Ovary (tissue), 3 donors: ENCODE data around the gene PPM1D.

Source experiments
- EP300 ChIP-seq: sonication (generic); formaldehyde crosslinking; IDR thresholded peaks from one replicate; pipeline ENCODE4 v1.6.1; 2017; ENCODE audit warnings: antibody characterized with exemption
- POLR2A ChIP-seq: fragments of 450-650 bp; IDR thresholded peaks from one replicate; pipeline ENCODE4 v1.6.1; 2017; ENCODE audit warnings: antibody characterized with exemption, mild to moderate bottlenecking, moderate library complexity
- TF ChIP-seq, protein P1 (sequence below), 3 donors: fragments of 450-650 bp in 2 of 3; fragments of 200-600 bp in 1 of 3; IDR thresholded peaks; one replicate each; pipeline versions ENCODE4 v1.5.1 to v1.8.0; 2016 to 2022; ENCODE audit warnings: antibody characterized with exemption in 3 of 3, mild to moderate bottlenecking in 1 of 3
- donor health status: DM: no; HTN: no; CAD: no.

DNA sequence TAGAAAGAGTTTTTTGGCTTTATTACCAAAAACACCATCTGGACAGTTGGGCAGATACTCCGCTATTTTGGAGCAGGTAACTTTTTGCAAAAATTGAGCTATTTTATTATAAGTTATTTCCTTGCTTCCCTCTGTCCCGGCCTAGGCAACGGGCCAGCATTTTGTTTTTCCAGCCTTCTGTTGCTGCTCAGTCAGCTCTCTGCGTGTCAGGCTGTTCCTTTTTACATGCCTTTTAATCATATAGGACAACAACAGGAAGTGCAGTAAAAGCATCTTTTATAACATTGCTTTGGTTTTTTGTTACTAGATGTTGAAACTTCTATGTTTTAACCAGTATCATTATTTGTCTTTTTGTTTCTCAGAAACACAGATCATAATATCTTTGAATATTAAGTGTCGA, 30.4 kb downstream of the PPM1D start:
- TF ChIP-seq, protein P1, sequence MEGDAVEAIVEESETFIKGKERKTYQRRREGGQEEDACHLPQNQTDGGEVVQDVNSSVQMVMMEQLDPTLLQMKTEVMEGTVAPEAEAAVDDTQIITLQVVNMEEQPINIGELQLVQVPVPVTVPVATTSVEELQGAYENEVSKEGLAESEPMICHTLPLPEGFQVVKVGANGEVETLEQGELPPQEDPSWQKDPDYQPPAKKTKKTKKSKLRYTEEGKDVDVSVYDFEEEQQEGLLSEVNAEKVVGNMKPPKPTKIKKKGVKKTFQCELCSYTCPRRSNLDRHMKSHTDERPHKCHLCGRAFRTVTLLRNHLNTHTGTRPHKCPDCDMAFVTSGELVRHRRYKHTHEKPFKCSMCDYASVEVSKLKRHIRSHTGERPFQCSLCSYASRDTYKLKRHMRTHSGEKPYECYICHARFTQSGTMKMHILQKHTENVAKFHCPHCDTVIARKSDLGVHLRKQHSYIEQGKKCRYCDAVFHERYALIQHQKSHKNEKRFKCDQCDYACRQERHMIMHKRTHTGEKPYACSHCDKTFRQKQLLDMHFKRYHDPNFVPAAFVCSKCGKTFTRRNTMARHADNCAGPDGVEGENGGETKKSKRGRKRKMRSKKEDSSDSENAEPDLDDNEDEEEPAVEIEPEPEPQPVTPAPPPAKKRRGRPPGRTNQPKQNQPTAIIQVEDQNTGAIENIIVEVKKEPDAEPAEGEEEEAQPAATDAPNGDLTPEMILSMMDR (IDR thresholded peaks at IDR 0.05), result no peak
- TF ChIP-seq EP300 (no peak), POLR2A (no peak)
